HG03139 (cell line): ENCODE results near the gene CIPC.

Experiments
- ATAC-seq: cut with Tn5 transposase; IDR thresholded peaks from one replicate; pipeline ENCODE4 v1.9.1; 2021; ENCODE audit not compliant: unreplicated experiment

The CIPC gene

DNA sequence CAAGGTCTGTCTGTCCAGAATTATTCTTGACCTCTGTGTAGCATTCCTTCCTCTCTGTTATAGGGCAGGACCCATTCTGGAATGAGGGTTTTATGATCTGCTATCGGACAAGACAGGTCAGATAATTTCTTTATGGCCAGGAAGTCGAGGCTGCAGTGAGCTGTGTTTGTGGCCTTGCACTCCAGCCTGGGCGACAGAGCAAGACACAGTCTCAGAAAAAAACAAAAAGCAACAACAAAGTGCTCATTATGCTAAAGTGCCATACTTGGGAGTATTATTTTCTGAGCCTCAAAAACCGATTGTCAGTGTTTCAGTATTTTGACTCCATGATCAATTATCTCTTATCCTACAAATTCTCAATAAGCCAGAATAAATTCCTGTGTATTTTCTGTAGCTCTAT lies 4.1 kb downstream of the CIPC start:
- ATAC-seq = no peak

DNA sequence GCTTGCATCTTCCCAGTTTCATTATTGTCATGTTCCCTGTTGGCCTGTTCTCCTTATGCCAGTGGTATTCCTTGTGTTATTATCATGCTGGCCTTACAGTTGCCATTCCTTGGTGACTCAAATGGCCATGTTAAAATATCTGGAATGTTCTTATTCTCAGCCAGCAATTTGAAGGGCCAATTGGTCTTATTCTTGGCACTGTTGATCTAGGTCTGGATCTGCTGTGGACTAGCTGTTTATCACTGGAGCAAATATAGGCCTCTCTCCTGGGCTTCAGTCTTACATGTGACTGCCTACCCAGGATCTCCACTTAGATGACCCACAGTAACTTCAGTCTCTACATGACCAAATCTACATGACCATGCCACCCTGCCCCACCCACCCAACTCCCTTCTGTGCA lies 5.4 kb downstream of the CIPC start:
- no peak for ATAC-seq

DNA sequence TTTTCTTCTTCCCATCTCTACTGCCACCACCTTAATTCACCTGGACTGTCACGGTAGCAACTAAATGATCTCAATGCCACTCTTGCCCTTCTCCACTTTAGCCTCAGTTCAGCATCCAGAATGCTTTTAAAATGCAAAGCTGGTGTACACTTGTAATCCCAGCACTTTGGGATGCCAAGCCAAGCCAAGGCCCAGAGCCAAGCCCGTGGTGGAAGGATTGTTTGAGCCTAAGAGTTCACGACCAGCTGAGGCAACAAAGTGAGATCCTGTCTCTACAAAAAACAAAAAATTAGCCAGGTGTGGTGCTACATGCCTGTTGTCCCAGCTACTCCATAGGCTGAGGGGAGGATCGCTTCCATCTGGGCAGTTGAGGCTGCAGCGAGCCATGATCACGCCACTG lies 5.9 kb downstream of the CIPC start:
- ATAC-seq = no peak

GRCh38 chr14:77104393-77104792 lies 6.3 kb downstream of the CIPC start:
- ATAC-seq = no peak

- ATAC-seq = no peak
These were observed 7.3 kb downstream of the CIPC start for GRCh38 chr14:77105145-77105939.

- ATAC-seq = no peak
These were observed 8.6 kb downstream of the CIPC start for GRCh38 chr14:77106666-77107065.

DNA sequence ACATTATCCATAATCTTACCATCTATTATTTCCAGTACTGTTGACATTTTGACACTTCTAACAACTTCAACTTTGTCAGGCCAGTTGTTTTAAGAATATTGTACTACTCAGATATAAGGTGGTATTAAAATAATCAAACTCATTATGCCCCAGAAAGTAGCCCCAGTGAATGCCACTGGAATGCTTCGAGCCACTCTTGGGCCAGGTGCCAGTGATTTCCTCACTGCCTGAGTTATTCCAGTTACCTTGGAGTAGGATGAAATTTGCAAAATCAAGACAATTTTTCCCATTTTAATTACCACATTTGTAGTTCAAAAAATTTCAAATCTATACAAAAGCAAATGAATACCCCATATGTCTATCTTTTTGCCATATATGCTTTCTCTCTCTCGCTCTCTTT lies 9.2 kb downstream of the CIPC start:
- ATAC-seq = no peak

GRCh38 chr14:77108753-77109152 lies 10.7 kb downstream of the CIPC start:
- ATAC-seq = no peak

DNA sequence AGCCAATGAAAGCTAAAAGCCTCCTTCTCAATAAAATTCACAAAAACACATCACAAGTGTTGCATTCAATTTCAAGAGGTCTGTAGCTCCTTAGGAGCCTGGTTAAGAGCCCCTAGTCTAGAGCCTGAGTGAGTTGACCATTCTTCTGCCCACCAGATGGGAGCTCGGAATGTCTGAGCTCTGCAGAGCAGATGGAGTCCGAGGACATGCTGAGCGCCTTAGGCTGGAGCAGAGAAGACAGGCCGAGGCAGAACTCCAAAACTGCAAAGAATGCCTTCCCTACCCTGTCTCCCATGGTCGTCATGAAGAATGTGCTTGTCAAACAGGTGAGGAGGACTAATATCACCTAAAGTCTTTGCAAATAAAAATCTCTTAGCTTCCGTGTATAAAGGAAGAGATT lies 11.6 kb downstream of the CIPC start:
- ATAC-seq = no peak

GRCh38 chr14:77110286-77110685 lies 12.2 kb downstream of the CIPC start:
- no peak for ATAC-seq

GRCh38 chr14:77111021-77111420 lies 13.0 kb downstream of the CIPC start:
- no peak for ATAC-seq

DNA sequence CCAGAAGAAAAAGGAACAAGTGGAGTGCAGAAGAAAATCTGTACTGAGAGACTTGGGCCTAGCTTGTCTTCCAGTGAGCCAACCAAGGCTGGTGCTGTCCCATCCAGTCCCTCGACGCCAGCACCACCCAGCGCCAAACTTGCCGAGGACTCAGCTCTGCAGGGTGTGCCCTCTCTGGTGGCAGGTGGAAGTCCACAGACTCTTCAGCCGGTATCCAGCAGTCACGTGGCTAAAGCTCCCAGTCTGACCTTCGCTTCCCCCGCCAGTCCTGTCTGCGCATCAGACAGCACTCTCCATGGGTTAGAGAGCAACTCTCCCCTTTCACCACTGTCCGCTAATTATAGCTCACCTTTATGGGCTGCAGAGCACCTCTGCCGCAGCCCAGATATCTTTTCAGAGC lies 15.6 kb downstream of the CIPC start:
- ATAC-seq = no peak

DNA sequence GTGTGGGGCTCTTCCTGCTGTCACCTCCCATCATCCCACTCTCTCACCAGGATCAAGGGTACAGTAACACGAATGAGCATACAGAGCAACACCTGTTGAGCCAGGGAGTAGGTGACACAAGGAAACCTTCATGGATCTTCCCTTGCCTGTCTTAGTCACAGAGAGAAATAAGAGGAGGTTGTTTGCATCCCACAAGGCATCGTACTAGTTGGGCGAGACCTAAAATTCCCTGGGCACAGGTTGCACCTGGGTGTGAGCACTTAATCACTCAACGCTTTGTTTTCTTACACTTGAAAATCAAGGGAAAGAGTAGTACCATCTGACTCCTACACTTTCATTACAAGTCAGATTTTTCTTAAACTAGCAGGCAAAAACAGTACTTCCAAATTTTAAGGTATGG lies 16.6 kb downstream of the CIPC start:
- no peak for ATAC-seq

DNA sequence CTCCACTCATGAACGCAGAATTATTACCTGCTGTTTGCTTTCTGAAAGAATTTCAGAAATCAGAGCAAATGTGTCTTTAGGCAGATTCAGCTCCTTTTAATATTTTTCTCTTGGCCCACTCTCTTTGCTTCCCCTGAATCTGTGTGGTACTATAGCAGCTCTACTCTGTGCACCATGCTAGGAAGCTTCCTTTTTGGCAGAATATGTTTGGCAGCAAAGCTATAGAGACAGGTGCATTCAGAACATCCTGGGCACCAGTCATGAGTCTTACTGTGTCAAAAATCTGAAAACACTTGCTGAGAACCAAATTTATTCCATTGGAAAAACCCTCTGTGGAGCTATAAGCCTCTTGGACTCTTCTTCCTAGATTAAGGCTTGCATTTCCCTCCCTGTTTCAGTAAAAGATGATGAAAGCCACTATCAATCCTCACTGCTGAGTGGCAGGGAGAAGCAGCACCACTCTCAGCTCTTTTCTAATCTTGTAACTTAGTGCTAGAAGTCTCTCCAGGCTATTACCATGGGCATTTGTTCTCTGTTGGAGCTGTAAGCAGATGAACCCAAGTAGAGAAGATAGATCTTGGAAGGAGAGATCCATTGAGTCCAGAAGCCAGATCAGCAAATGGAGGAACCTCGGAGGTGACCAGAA lies 18.2 kb downstream of the CIPC start:
- no peak for ATAC-seq

GRCh38 chr14:77119851-77120250 lies 21.8 kb downstream of the CIPC start:
- ATAC-seq = no peak

GRCh38 chr14:77120771-77121743 lies 23.0 kb downstream of the CIPC start:
- peak; percentile 86 for ATAC-seq

- ATAC-seq = no peak
These were observed 24.6 kb downstream of the CIPC start for GRCh38 chr14:77122526-77123125.

DNA sequence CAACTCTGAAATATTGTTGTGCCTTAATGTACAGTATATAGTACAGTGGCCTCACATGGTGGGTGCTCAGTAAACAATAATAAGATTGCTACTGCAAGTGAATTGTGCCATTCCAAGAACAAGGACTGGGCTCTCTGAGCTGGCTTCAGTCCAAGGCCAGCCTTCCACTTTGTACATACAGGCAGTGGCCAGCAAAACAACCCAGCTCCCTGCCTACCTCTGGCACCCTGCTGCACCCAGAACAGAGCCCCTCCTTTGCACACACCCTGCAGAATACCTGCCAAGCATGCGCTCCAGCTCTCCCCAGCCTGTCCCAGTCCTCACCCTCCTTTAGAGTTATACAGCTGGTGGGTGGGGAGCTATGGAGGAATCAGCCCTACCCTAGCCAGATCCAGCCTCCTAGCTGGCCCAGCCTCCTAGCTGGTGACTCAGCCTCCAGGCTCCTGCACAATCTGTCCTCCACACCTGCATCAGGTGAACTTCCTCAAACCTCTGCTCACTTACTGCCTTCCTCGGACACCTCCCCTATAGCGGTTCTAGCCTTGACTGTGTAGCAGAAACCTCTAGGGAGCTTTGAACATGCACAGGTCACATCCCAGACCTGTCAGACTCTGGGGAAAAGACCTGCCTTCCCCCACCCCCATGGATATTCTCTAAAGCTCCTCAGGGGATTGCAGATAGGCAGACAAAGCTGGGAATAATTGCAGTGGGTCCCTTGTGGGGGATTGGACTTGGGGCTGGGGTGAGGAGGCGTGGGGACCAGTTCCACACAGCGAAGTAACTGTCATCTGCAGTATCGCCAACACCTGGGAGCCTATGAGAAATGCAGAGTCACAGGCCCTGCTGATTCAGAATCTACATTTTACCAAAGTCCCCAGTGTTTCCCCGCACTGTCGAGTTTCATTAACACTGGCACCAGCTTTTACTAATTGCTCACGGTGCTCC lies 25.6 kb downstream of the CIPC start:
- ATAC-seq = no peak

DNA sequence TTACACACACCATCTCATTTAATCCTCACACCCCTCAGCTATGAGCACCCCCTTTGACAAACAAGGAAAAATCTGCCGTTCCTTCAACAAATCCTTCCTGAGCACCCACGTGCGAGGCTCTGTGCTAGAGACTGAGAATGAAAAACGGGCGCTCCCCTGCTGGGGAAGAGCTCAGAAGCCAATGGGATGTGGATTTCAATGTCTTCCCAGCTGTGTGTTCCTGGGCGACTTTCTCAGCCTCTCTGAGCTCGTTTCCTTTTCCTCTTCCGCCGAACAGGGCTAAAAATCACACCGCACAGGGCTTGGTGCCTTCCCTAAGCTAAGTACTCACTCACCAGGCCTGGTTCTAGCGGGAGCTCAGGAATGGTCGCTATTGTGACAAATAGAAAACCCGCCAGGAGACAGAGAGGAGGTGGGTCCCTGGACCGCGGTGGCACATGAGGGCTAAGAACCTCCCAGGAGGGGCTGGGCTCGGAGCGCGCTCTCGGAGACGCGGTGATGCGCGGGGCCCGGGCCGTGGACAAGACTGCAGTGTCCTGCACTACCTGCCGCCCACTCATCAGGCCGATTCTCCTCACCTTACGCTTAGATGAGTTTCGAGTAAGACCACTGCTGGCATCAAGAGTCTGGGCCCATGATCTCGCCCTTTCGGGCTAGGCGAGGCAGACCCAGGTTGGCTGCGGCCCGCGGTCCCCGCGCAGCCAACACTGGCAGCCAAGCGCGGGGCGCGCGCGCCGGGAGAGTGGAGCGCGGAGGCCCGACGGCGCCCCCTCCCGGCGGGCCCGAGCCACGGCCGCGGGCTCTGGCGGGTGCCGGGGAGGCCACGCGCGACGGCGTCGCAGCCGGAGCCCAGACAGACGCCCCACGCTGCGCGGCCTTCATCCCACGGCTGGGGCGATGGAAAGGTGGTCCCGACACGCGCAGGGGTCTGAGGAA lies 26.6 kb downstream of the CIPC start:
- no peak for ATAC-seq
